Kidney (tissue), 14 donors: ENCODE data around the gene ALPL. TPM values are rescaled to one million over a fixed set of nuclear protein-coding genes. Genes with fewer than 3 reads are reported as not detected.

ENCODE experiments used
- DNase-seq, 5 donors: peaks; one replicate each; pipeline ENCODE4 v3.0.0-alpha.2; 2013 to 2020
- FAIRE-seq: peaks from 2 replicates; lab custom pipeline; 2012; peaks lifted over from hg19 to GRCh38; lab: Jason Lieb, UNC
- H3K27ac ChIP-seq, 2 donors: one replicate each; pipeline ENCODE4 v1.7.0; 2013; ENCODE audit warnings: low read depth in 2 of 2, low read length in 2 of 2, inconsistent platforms in 1 of 2
- H3K27me3 ChIP-seq: one replicate; pipeline ENCODE4 v1.7.1; 2013; ENCODE audit warnings: low read length, inconsistent platforms; ENCODE audit not compliant: control insufficient read depth, insufficient read depth
- H3K36me3 ChIP-seq, 3 donors: one replicate each; pipeline versions ENCODE4 v1.7.0 to v1.7.1; 2013; ENCODE audit warnings: low read length in 3 of 3, control low read depth in 1 of 3, inconsistent platforms in 1 of 3; ENCODE audit not compliant: insufficient read depth in 3 of 3, control insufficient read depth in 2 of 3
- H3K4me1 ChIP-seq, 3 donors: one replicate each; pipeline versions ENCODE4 v1.7.0 to v1.7.1; 2013; ENCODE audit warnings: low read length in 3 of 3, inconsistent platforms in 1 of 3, low read depth in 1 of 3; ENCODE audit not compliant: control insufficient read depth in 2 of 3, insufficient read depth in 2 of 3
- H3K4me3 ChIP-seq, 3 donors: one replicate each; pipeline versions ENCODE4 v1.7.0 to v1.8.1; 2013; ENCODE audit warnings: low read length in 3 of 3, control low read depth in 1 of 3, inconsistent platforms in 1 of 3
- H3K9ac ChIP-seq, 3 donors: one replicate each; pipeline versions ENCODE4 v1.7.0 to v1.7.1; 2013; ENCODE audit warnings: low read length in 3 of 3, control low read depth in 1 of 3, inconsistent platforms in 1 of 3
- H3K9me3 ChIP-seq, 3 donors: one replicate each; pipeline versions ENCODE4 v1.7.0 to v1.7.1; 2013; ENCODE audit warnings: low read length in 3 of 3, control low read depth in 1 of 3, inconsistent platforms in 1 of 3; ENCODE audit not compliant: control insufficient read depth in 2 of 3, insufficient read depth in 1 of 3
- intact Hi-C: fragments of 100-400 bp; cut with DNase I; formaldehyde crosslinking; loops from one replicate; pipeline ENCODE4 v1.11.1; 2022
- polyA plus RNA-seq: library from polyadenylated mRNA; stranded (reverse); fragments of 350-450 nt; fragmentation: Illumina TruSeq; extraction: RNeasy Lipid Tissue Mini Kit (QIAGEN cat#74804); gene quantifications from one replicate; pipeline ENCODE4 v1.2.3, GENCODE V29; 2014; ENCODE audit warnings: low read depth, low replicate concordance; ENCODE audit not compliant: insufficient read depth
- total RNA-seq: library from RNA; stranded (reverse); fragmentation: NEBNext Ultra II Directional; extraction: Animal tissue kit (Norgen Biotek cat#: 25700); gene quantifications from one replicate; pipeline ENCODE4 v1.2.1, GENCODE V29; 2021
- TF ChIP-seq, protein P1 (sequence below): IDR thresholded peaks from 3 replicates; pipeline ENCODE4 v1.5.1; 2012; ENCODE audit warnings: mild to moderate bottlenecking, moderate library complexity, borderline replicate concordance; ENCODE audit not compliant: insufficient read depth; ENCODE audit errors: extremely low read depth
- donor health status: control.
- donor health status: control.
- donor health status: control.
- donor health status: control.
- donor health status: control.
- donor health status: DM: yes; HTN: yes; CAD: no.
- donor health status: Normal renal cell carcinoma (clear cell type).

Gene ALPL
- total and polyA plus RNA-seq, 2 donors from 2014 or later, result 8.4 to 133 TPM

DNA sequence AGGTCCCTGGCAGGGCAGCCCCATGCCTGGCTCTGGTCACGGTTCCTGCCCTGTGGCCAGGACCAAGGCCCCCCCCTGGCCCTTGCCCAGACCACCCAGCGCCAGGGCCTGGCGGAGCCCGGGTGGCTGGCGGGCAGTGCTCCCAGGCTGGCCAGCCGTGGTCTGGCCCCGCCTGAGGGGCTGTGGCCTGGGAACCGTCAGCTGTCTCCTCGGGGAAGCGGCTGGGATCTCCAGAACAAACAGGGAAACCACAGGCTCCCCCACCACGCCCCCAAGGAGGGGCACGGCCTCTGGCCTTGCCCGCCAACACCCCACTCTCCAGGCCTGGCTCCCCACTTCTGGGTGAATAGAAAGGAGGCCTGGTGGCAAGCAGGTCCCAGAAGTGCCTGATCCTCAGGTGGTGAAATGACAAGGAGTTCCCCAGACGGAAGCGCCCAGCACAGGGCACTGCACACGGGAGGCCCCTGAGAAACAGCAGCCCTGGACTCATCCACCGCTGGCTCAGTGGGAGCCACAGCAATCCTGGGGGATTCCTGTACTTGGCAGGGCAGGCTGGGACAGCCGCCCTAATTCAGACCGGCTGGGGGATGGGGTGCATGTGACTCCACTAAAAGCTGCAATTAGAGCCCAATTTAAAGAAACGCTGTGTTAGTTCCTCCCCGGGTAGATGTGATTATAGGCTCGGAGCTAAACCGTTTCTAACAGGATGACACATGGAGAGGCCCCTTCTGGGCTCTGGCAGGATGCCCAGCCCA is 81.1 kb downstream of the ALPL start:
- Histone ChIP-seq H3K9me3 (no peaks in the 10 kb centered on the region), H3K4me1 (peaks cover 0 to 9% (median 8%) of the 10 kb centered on the region in 3 donors), H3K27ac (no peak overlapping the region), H3K27me3 (no peaks in the 10 kb centered on the region), H3K9ac (no peak overlapping the region), H3K4me3 (no peak overlapping the region), H3K36me3 (no peaks in the 10 kb centered on the region)
- no peak for DNase-seq
- TF ChIP-seq, protein P1, sequence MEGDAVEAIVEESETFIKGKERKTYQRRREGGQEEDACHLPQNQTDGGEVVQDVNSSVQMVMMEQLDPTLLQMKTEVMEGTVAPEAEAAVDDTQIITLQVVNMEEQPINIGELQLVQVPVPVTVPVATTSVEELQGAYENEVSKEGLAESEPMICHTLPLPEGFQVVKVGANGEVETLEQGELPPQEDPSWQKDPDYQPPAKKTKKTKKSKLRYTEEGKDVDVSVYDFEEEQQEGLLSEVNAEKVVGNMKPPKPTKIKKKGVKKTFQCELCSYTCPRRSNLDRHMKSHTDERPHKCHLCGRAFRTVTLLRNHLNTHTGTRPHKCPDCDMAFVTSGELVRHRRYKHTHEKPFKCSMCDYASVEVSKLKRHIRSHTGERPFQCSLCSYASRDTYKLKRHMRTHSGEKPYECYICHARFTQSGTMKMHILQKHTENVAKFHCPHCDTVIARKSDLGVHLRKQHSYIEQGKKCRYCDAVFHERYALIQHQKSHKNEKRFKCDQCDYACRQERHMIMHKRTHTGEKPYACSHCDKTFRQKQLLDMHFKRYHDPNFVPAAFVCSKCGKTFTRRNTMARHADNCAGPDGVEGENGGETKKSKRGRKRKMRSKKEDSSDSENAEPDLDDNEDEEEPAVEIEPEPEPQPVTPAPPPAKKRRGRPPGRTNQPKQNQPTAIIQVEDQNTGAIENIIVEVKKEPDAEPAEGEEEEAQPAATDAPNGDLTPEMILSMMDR, result no peak
- intact Hi-C loops, result no loop called here
- FAIRE-seq, result no peak

DNA sequence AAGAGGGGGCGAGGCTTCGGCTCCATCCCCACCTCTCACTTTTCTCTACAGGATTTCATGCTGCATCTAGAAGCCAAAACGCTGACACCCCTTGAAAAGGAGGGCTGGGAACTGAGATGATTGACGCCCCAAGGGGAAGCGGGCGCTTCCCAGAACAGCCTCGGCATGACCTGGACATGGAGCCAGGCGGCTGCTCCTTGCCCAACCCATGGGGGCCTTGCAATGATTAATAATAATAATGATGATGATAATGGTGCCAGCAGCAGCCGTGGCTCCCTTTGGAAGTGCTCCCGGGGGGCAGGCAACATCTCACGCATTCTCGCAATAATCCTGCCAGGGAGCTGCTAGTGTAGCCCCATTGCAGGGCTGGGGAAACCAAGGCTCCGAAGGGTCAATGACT is 81.7 kb downstream of the ALPL start:
- DNase-seq (no peak), FAIRE-seq (no peak)
- Histone ChIP-seq H3K9me3 (no peaks in the 10 kb centered on the region), H3K4me3 (no peak overlapping the region), H3K9ac (no peak overlapping the region), H3K27ac (no peak overlapping the region), H3K4me1 (peaks cover 0 to 8% (median 6%) of the 10 kb centered on the region in 3 donors), H3K36me3 (no peaks in the 10 kb centered on the region), H3K27me3 (no peaks in the 10 kb centered on the region)
- TF ChIP-seq, protein P1, result no peak
- intact Hi-C loops, result no loop called here

DNA sequence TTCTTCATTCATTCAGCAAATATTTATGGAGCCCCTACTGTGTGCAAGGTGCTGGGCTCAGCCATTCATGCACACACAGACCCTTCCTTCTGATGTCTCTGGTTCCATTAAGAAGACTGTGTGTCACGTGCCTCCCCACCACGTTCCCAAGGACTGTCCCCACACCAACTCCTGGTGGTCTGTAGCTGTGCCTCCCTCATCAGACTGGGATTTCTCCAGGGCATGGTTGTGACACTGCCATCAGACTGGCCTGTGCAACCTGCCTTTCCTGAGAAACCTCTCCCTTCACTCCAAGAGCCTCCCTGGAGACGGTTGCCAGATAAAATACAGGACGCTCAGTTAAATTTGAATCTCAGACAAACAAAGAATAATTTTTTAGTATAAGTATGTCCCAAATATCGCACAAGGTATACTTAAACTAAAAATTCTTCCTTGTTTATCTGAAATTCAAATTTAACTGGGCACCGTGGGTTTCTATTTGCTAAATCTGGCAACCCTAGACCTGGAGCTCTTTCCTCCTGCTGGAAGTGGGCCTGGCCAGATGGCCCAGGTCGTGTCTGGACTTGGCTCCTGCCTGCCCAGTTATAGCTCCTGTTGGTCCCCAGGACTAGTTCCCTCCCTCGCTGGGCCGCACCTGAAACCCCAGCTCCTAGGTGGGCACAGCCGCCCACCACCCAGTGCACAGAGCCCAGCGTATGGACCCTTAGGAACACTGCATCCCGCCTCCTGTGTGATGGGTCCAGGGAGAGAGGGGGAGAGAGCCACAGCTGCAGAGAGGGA is 83.1 kb downstream of the ALPL start:
- no peak for DNase-seq
- no peak overlapping the region for H3K9ac ChIP-seq
- TF ChIP-seq, protein P1, result no peak
- no peaks in the 10 kb centered on the region for H3K27me3 ChIP-seq
- no peak for FAIRE-seq
- H3K27ac ChIP-seq, result no peak overlapping the region
- H3K4me1 ChIP-seq, result no peaks in the 10 kb centered on the region
- H3K36me3 ChIP-seq, result peaks cover 0 to 5% (median 0%) of the 10 kb centered on the region in 3 donors
- intact Hi-C loops, result no loop called here
- no peak overlapping the region for H3K4me3 ChIP-seq
- no peaks in the 10 kb centered on the region for H3K9me3 ChIP-seq
